GM23338 (cell line): ENCODE measurements around the gene DCLK1. TPM values are rescaled to one million over a fixed set of nuclear protein-coding genes. Genes with fewer than 3 reads are reported as not detected.

ENCODE experiments used
- ATAC-seq: fragments of 200-7000 bp; cut with Tn5 transposase; 3 replicates; pipeline ENCODE4 v1.9.1; 2020
- DNase-seq: peaks from one replicate; pipeline ENCODE4 v3.0.0-alpha.2; 2015; ENCODE audit warnings: low spot score
- H2AFZ ChIP-seq: fragments of 200-600 bp; sonication (generic); 2 replicates; pipeline ENCODE4 v1.8.0; 2016; ENCODE audit warnings: antibody characterized with exemption, mild to moderate bottlenecking, moderate library complexity
- H3F3A ChIP-seq: fragments of 200-600 bp; sonication (generic); replicated peaks from 2 replicates; pipeline ENCODE4 v1.8.0; 2017; ENCODE audit warnings: antibody characterized with exemption, mixed run types, low read depth
- H3K27ac ChIP-seq: fragments of 200-600 bp; sonication (generic); 2 replicates; pipeline ENCODE4 v1.6.1; 2016; ENCODE audit warnings: low read depth
- H3K27me3 ChIP-seq: fragments of 200-600 bp; sonication (generic); 2 replicates; pipeline ENCODE4 v1.8.0; 2016; ENCODE audit warnings: mild to moderate bottlenecking, mixed run types, moderate library complexity; ENCODE audit not compliant: insufficient read depth
- H3K36me3 ChIP-seq: fragments of 200-600 bp; sonication (generic); 2 replicates; pipeline ENCODE4 v1.8.0; 2016; ENCODE audit warnings: mild to moderate bottlenecking; ENCODE audit not compliant: insufficient read depth
- H3K4me1 ChIP-seq: fragments of 200-600 bp; sonication (generic); 2 replicates; pipeline ENCODE4 v1.8.0; 2016; ENCODE audit warnings: mild to moderate bottlenecking, moderate library complexity; ENCODE audit not compliant: insufficient read depth
- H3K4me2 ChIP-seq: fragments of 200-600 bp; sonication (generic); 2 replicates; pipeline ENCODE4 v1.7.1; 2017; ENCODE audit warnings: mixed run types
- H3K4me3 ChIP-seq: fragments of 200-600 bp; sonication (generic); 2 replicates; pipeline ENCODE4 v1.6.1; 2016; ENCODE audit warnings: mixed run types
- H3K79me2 ChIP-seq: fragments of 200-600 bp; sonication (generic); replicated peaks from 2 replicates; pipeline ENCODE4 v1.8.0; 2017; ENCODE audit warnings: mild to moderate bottlenecking; ENCODE audit not compliant: insufficient read depth
- H3K9me2 ChIP-seq: fragments of 200-600 bp; sonication (generic); 2 replicates; pipeline ENCODE4 v1.8.0; 2017; ENCODE audit not compliant: insufficient read depth
- H4K20me1 ChIP-seq: fragments of 200-600 bp; sonication (generic); replicated peaks from 2 replicates; pipeline ENCODE4 v1.8.0; 2017; ENCODE audit warnings: mild to moderate bottlenecking; ENCODE audit not compliant: insufficient read depth
- H3K27ac Mint-ChIP-seq: 2 replicates; pipeline ENCODE4 v1.8.0; 2020; ENCODE audit warnings: inconsistent platforms, mild to moderate bottlenecking, moderate library complexity, mixed read lengths
- H3K27me3 Mint-ChIP-seq: 3 replicates; pipeline ENCODE4 v1.8.0; 2022; ENCODE audit warnings: low read depth, mild to moderate bottlenecking, moderate library complexity, mixed read lengths, inconsistent platforms; ENCODE audit not compliant: insufficient read depth, poor library complexity
- H3K36me3 Mint-ChIP-seq: 3 replicates; pipeline ENCODE4 v1.8.0; 2021; ENCODE audit warnings: low read depth, mild to moderate bottlenecking, inconsistent platforms, moderate library complexity, mixed read lengths
- H3K4me1 Mint-ChIP-seq: 3 replicates; pipeline ENCODE4 v1.8.0; 2020; ENCODE audit warnings: mild to moderate bottlenecking, inconsistent platforms, mixed read lengths
- H3K4me3 Mint-ChIP-seq: 3 replicates; pipeline ENCODE4 v1.8.0; 2021; ENCODE audit warnings: moderate library complexity, mild to moderate bottlenecking, inconsistent platforms, mixed read lengths
- H3K9me3 Mint-ChIP-seq: 3 replicates; pipeline ENCODE4 v1.8.0; 2020; ENCODE audit warnings: moderate library complexity, mild to moderate bottlenecking, inconsistent platforms, mixed read lengths
- CREB1 ChIP-seq: fragments of 250-450 bp; sonication (Bioruptor Pico); IDR thresholded peaks from 2 replicates; pipeline ENCODE4 v1.5.0; 2020; ENCODE audit warnings: low read depth, mild to moderate bottlenecking, moderate library complexity
- EZH2 ChIP-seq: fragments of 200-600 bp; sonication (generic); IDR thresholded peaks from one replicate; pipeline ENCODE4 v1.8.0; 2017; ENCODE audit warnings: antibody characterized with exemption, mild to moderate bottlenecking, low read depth; ENCODE audit not compliant: unreplicated experiment
- JUNB ChIP-seq: IDR thresholded peaks from one replicate; pipeline ENCODE4 v1.6.1; 2016; ENCODE audit warnings: antibody characterized with exemption; ENCODE audit not compliant: unreplicated experiment
- NANOG ChIP-seq: IDR thresholded peaks from 2 replicates; pipeline ENCODE4 v1.6.1; 2016; ENCODE audit warnings: antibody characterized with exemption, borderline replicate concordance
- POLR2AphosphoS5 ChIP-seq: IDR thresholded peaks from 2 replicates; pipeline ENCODE4 v1.6.1; 2016; ENCODE audit warnings: antibody characterized with exemption, low read depth
- STAT1 ChIP-seq: IDR thresholded peaks from one replicate; pipeline ENCODE4 v1.6.1; 2016; ENCODE audit warnings: antibody characterized with exemption; ENCODE audit not compliant: unreplicated experiment
- ZNF114 ChIP-seq: fragments of 250-450 bp; sonication (Bioruptor Pico); IDR thresholded peaks from 2 replicates; pipeline ENCODE4 v1.5.0; 2020; ENCODE audit warnings: mild to moderate bottlenecking, moderate library complexity
- ZNF331 ChIP-seq: fragments of 250-450 bp; sonication (Bioruptor Pico); IDR thresholded peaks from 2 replicates; pipeline ENCODE4 v1.5.0; 2020; ENCODE audit warnings: low read depth, mild to moderate bottlenecking, moderate library complexity
- ZNF462 ChIP-seq: fragments of 250-450 bp; sonication (Bioruptor Pico); IDR thresholded peaks from 2 replicates; pipeline ENCODE4 v1.5.0; 2020; ENCODE audit warnings: mild to moderate bottlenecking, moderate library complexity
- polyA plus RNA-seq: library from polyadenylated mRNA; unstranded; fragments of >200 nt; fragmentation: Nextera tagmentation; extraction: Ambion mirVana; gene quantifications from 2 replicates; pipeline ENCODE4 v1.2.1, GENCODE V29; 2016
- total RNA-seq: library from RNA; depleted of rRNA; stranded (reverse); fragments of >200 nt; shearing (Covaris generic); gene quantifications from 2 replicates; pipeline ENCODE4 v1.2.3, GENCODE V29; 2014
- TF ChIP-seq, protein P1 (sequence below), 2 experiments: fragments of 200-600 bp in 1 of 2; sonication (generic) in 1 of 2; conservative IDR thresholded peaks; 2 replicates each; pipeline versions ENCODE4 v1.5.1 to v1.6.1; 2016 to 2017; ENCODE audit warnings: antibody characterized with exemption in 2 of 2, low read depth in 2 of 2, mild to moderate bottlenecking in 2 of 2, moderate library complexity in 1 of 2
- TF ChIP-seq, protein P2 (sequence below): IDR thresholded peaks from 2 replicates; pipeline ENCODE4 v1.6.1; 2016; ENCODE audit warnings: antibody characterized with exemption

The DCLK1 gene
- total and polyA plus RNA-seq, 2 experiments from 2014 or later: 13.1 to 57.7 TPM

DNA sequence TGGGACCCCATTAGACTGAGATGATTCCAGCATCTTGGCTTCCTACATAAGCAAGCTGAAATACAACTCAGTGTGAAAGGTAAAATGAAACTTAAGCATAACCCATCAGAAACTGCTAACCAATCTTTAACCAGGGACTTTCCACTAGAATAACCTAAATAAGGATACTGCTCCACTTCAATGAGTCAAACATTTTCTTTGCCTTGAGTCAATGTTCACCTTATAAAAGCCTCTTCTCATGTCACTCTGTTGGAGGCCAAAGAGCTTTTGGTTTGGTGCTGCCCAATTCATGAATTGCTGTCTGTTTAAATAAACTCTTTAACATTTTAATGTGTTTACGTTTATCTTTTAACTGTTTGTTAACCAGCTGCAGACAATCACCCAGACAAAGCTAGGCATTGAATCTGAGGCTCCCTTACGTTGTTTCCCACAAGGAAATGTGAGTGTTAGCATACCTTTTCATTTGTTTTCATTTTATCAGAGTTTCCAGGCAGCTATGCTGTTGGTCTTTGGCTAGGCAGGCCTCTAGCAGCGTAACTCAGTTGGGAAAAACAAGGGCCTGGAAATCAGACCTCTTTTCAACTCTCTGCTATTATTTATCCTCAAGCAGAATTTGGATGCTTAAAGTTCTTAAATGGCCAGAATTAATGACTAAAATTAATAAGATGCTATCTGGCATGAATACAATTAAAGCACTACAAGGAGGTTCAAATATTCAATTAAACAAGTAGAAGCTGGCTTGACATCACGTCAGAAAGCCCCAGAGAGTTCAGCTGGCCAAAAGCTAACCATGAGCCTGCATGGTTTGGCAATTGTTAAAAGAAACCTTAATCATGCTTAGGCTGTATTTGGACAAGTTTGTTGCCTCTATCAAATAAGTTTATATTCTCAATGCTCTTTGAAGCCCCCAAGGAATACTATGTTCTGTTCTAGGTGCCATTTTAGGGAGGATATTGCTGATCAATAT lies 200.2 kb downstream of the DCLK1 start (continued):
- TF ChIP-seq EZH2: no peak
- no peak for TF ChIP-seq JUNB

DNA sequence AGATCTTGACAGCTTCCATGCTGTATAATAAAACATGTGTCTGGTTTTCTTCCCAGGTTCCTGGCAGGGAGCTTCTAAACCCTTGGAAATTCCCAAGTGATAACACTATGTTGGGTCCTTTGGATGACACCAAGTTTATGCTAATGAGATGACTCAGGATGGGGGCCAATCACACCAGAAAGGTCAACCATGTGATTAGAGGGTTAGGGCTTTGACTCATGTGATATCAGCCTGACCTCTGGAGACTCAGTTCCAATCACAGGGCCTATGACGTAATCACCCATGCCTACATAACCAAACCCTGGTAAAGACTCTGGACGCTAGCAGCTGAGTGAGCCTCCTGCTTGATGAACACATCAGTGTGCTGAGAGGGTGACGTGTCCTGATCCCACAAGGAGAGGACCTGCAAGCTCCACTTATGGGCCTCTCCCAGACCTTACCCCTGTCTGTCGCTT lies 203.6 kb downstream of the DCLK1 start:
- Mint-ChIP-seq H3K27ac (no peak overlapping the region), H3K27me3 (peaks cover 3% of the 10 kb centered on the region), H3K4me3 (no peak overlapping the region), H3K9me3 (peaks cover 19% of the 10 kb centered on the region), H3K36me3 (peaks cover 17% of the 10 kb centered on the region), H3K4me1 (peaks cover 5% of the 10 kb centered on the region; the same call in 2 of the 3 replicates)
- H4K20me1 ChIP-seq: no peaks in the 10 kb centered on the region
- H3K4me1 ChIP-seq: no peaks in the 10 kb centered on the region
- peaks cover 6% of the 10 kb centered on the region; the same call in 1 of the 2 replicates for H3K36me3 ChIP-seq
- no peak overlapping the region for H3K27ac ChIP-seq
- DNase-seq (no peak), ATAC-seq (no peak)
- H3K9me2 ChIP-seq: no peaks in the 10 kb centered on the region
- no peaks in the 10 kb centered on the region for H3K27me3 ChIP-seq
- no peak overlapping the region for H2AFZ ChIP-seq
- no peak overlapping the region for H3K4me3 ChIP-seq
- H3F3A ChIP-seq: no peaks in the 10 kb centered on the region
- no peaks in the 10 kb centered on the region for H3K79me2 ChIP-seq
- no peak overlapping the region for H3K4me2 ChIP-seq
- TF ChIP-seq CREB1 (CRISPR knock-in tag) (no peak), POLR2AphosphoS5 (no peak), ZNF114 (CRISPR knock-in tag) (no peak), ZNF331 (CRISPR knock-in tag) (no peak), STAT1 (no peak), JUNB (no peak), ZNF462 (CRISPR knock-in tag) (no peak), NANOG (no peak), EZH2 (no peak)
- TF ChIP-seq, protein P1, sequence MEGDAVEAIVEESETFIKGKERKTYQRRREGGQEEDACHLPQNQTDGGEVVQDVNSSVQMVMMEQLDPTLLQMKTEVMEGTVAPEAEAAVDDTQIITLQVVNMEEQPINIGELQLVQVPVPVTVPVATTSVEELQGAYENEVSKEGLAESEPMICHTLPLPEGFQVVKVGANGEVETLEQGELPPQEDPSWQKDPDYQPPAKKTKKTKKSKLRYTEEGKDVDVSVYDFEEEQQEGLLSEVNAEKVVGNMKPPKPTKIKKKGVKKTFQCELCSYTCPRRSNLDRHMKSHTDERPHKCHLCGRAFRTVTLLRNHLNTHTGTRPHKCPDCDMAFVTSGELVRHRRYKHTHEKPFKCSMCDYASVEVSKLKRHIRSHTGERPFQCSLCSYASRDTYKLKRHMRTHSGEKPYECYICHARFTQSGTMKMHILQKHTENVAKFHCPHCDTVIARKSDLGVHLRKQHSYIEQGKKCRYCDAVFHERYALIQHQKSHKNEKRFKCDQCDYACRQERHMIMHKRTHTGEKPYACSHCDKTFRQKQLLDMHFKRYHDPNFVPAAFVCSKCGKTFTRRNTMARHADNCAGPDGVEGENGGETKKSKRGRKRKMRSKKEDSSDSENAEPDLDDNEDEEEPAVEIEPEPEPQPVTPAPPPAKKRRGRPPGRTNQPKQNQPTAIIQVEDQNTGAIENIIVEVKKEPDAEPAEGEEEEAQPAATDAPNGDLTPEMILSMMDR (conservative IDR thresholded peaks at IDR 0.05; ENCODE audit: low read depth in 2 of 2): no peak
- TF ChIP-seq, protein P2, sequence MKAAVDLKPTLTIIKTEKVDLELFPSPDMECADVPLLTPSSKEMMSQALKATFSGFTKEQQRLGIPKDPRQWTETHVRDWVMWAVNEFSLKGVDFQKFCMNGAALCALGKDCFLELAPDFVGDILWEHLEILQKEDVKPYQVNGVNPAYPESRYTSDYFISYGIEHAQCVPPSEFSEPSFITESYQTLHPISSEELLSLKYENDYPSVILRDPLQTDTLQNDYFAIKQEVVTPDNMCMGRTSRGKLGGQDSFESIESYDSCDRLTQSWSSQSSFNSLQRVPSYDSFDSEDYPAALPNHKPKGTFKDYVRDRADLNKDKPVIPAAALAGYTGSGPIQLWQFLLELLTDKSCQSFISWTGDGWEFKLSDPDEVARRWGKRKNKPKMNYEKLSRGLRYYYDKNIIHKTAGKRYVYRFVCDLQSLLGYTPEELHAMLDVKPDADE: no peak
